Caco-2 (cell line): Measurements from ENCODE around the gene ACSL5. TPM values are rescaled to one million over a fixed set of nuclear protein-coding genes. Genes with fewer than 3 reads are reported as not detected.

Experiments
- BruUV-seq: library from RNA; stranded (reverse); fragments of 400-500 nt; replicated peaks from 2 replicates; lab custom pipeline; 2021; lab: Mats Ljungman, UMichigan
- CTCF ChIA-PET: fragments of 300-600 bp; sonication (Branson Sonifier 250); formaldehyde crosslinking; loops from one replicate; lab custom pipeline; 2022; ENCODE audit warnings: antibody characterized with exemption; lab: Charles Lee
- POLR2A ChIA-PET: fragments of 300-600 bp; sonication (Branson Sonifier 250); formaldehyde crosslinking; loops from one replicate; lab custom pipeline; 2022; ENCODE audit warnings: antibody characterized with exemption; lab: Charles Lee
- DNase-seq, 2 experiments: peaks; one replicate each; pipeline versions ENCODE4 v3.0.0 to v3.0.0-alpha.2; 2020 to 2022
- H3K27me3 ChIP-seq: replicated peaks from 2 replicates; pipeline ENCODE4 v1.6.0; 2011; ENCODE audit warnings: low read length; ENCODE audit not compliant: control insufficient read depth, insufficient read depth
- H3K36me3 ChIP-seq: 2 replicates; pipeline ENCODE4 v1.5.1; 2011; ENCODE audit warnings: low read length; ENCODE audit not compliant: control insufficient read depth, insufficient read depth
- H3K4me1 ChIP-seq: fragments of 250-450 bp; sonication (Bioruptor Pico); 2 replicates; pipeline ENCODE4 v1.5.1; 2020; ENCODE audit warnings: mild to moderate bottlenecking
- H3K4me3 ChIP-seq: 2 replicates; pipeline ENCODE4 v1.5.1; 2011; ENCODE audit warnings: low read depth, mild to moderate bottlenecking, control low read depth, low read length
- H3K9me3 ChIP-seq: fragments of 250-450 bp; sonication (Bioruptor Pico); 2 replicates; pipeline ENCODE4 v1.5.1; 2020; ENCODE audit warnings: mild to moderate bottlenecking, moderate library complexity
- H3K27ac Mint-ChIP-seq: one replicate; pipeline ENCODE4 v1.8.0; 2022; ENCODE audit warnings: mixed read lengths; ENCODE audit not compliant: unreplicated experiment
- H3K27me3 Mint-ChIP-seq: one replicate; pipeline ENCODE4 v1.8.0; 2022; ENCODE audit warnings: mixed read lengths; ENCODE audit not compliant: insufficient read depth, unreplicated experiment
- H3K36me3 Mint-ChIP-seq: one replicate; pipeline ENCODE4 v1.8.0; 2022; ENCODE audit warnings: mild to moderate bottlenecking, mixed read lengths; ENCODE audit not compliant: insufficient read depth, unreplicated experiment
- H3K4me1 Mint-ChIP-seq: one replicate; pipeline ENCODE4 v1.8.0; 2022; ENCODE audit warnings: low read depth, mixed read lengths; ENCODE audit not compliant: unreplicated experiment
- H3K4me3 Mint-ChIP-seq: one replicate; pipeline ENCODE4 v1.8.0; 2022; ENCODE audit warnings: mild to moderate bottlenecking, moderate library complexity, mixed read lengths; ENCODE audit not compliant: unreplicated experiment
- H3K9me3 Mint-ChIP-seq: one replicate; pipeline ENCODE4 v1.8.0; 2022; ENCODE audit warnings: mixed read lengths; ENCODE audit not compliant: unreplicated experiment
- intact Hi-C: fragments of 100-400 bp; cut with micrococcal nuclease; formaldehyde crosslinking; loops from one replicate; pipeline ENCODE4 v1.10.0; 2022; ENCODE audit not compliant: unreplicated experiment
- total RNA-seq: library from RNA; stranded (reverse); gene quantifications from 2 replicates; pipeline ENCODE4 v1.2.3, GENCODE V29; 2022
- TF ChIP-seq, protein P1 (sequence below), 2 experiments: fragments of 200-600 bp in 1 of 2; IDR thresholded peaks; 1 replicate in 1 of 2; 2 replicates in 1 of 2; pipeline versions ENCODE4 v1.5.1 to v1.8.0; 2011 to 2022; ENCODE audit warnings: antibody characterized with exemption in 1 of 2, control low read depth in 1 of 2, inconsistent platforms in 1 of 2, low read depth in 1 of 2, low read length in 1 of 2, mild to moderate bottlenecking in 1 of 2, moderate library complexity in 1 of 2; ENCODE audit not compliant: insufficient read depth in 1 of 2, severe bottlenecking in 1 of 2, unreplicated experiment in 1 of 2

The ACSL5 gene
- total RNA-seq, 1 experiment from 2014 or later = 46.6 TPM

DNA sequence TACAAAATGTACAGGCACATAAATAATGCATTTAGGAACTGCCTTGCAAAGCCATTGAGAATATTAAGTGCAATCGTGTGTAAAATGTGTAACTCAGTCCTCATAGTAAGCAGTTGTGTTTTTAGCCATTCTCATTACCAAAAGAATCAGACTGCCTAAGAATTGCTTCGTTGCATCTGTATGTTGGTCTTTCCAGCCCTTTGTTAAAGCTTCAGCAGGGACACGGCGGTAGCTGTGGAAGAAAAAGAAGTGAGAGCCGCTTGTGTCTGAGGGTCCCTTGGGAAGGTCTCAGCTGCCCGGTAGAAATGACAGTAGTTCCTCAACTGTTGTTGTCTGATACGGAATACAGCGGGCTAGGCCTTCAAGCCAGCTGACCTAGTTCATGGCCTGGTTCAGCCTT lies 22.8 kb upstream of the ACSL5 start:
- POLR2A ChIA-PET = no interaction called here

DNA sequence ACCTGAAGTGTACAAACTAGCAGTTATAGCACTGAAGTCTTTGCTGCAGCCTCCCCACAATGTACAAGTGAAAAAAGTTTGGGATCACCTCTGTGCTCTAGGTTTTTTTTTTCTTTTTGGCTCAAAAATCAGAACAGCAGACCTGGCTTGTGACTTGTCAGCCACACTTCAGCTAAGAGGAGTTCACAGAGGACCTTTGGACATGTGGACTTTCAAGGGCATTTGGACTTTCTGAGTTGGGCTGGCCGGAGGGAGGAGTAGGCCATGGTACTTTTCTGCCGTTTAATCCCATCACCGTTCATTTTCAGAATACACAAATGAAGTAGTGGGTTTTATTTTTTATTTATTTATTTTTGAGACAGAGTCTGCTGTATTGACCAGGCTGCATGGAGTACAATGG lies 21.9 kb upstream of the ACSL5 start:
- Histone ChIP-seq H3K36me3 (no peaks in the 10 kb centered on the region), H3K4me1 (no peaks in the 10 kb centered on the region), H3K9me3 (no peaks in the 10 kb centered on the region), H3K4me3 (no peak overlapping the region), H3K27me3 (no peaks in the 10 kb centered on the region)
- Mint-ChIP-seq H3K4me1 (no peaks in the 10 kb centered on the region), H3K4me3 (no peak overlapping the region), H3K27ac (no peak overlapping the region), H3K9me3 (no peaks in the 10 kb centered on the region), H3K27me3 (no peaks in the 10 kb centered on the region), H3K36me3 (no peaks in the 10 kb centered on the region)
- ChIA-PET CTCF (no interaction called here), POLR2A (no interaction called here)
- no peak for DNase-seq
- TF ChIP-seq, protein P1, sequence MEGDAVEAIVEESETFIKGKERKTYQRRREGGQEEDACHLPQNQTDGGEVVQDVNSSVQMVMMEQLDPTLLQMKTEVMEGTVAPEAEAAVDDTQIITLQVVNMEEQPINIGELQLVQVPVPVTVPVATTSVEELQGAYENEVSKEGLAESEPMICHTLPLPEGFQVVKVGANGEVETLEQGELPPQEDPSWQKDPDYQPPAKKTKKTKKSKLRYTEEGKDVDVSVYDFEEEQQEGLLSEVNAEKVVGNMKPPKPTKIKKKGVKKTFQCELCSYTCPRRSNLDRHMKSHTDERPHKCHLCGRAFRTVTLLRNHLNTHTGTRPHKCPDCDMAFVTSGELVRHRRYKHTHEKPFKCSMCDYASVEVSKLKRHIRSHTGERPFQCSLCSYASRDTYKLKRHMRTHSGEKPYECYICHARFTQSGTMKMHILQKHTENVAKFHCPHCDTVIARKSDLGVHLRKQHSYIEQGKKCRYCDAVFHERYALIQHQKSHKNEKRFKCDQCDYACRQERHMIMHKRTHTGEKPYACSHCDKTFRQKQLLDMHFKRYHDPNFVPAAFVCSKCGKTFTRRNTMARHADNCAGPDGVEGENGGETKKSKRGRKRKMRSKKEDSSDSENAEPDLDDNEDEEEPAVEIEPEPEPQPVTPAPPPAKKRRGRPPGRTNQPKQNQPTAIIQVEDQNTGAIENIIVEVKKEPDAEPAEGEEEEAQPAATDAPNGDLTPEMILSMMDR (IDR thresholded peaks at IDR 0.05; ENCODE audit: insufficient read depth in 1 of 2, low read depth in 1 of 2, low read length in 1 of 2, severe bottlenecking in 1 of 2, unreplicated experiment in 1 of 2) = no peak
- intact Hi-C loops = no loop called here
- no TSS peak for BruUV-seq

More for the DNA sequence above, 22.8 kb upstream of the ACSL5 start:
- no peak overlapping the region for H3K4me3 Mint-ChIP-seq
- H3K36me3 ChIP-seq = no peaks in the 10 kb centered on the region
- peak in 1 of 2 experiments; percentile 5 for DNase-seq
- H3K4me1 Mint-ChIP-seq = no peaks in the 10 kb centered on the region
- CTCF ChIA-PET = no interaction called here
- H3K4me1 ChIP-seq = no peaks in the 10 kb centered on the region
- no peaks in the 10 kb centered on the region for H3K27me3 Mint-ChIP-seq
- no peak overlapping the region for H3K27ac Mint-ChIP-seq
- no peaks in the 10 kb centered on the region for H3K36me3 Mint-ChIP-seq
- H3K27me3 ChIP-seq = no peaks in the 10 kb centered on the region
- no peaks in the 10 kb centered on the region for H3K9me3 Mint-ChIP-seq
- no peak overlapping the region for H3K4me3 ChIP-seq
- TF ChIP-seq, protein P1 (IDR thresholded peaks at IDR 0.05; ENCODE audit: insufficient read depth in 1 of 2, low read depth in 1 of 2, low read length in 1 of 2, severe bottlenecking in 1 of 2, unreplicated experiment in 1 of 2) = no peak
- no peaks in the 10 kb centered on the region for H3K9me3 ChIP-seq
- BruUV-seq = no TSS peak
- intact Hi-C loops = no loop called here

DNA sequence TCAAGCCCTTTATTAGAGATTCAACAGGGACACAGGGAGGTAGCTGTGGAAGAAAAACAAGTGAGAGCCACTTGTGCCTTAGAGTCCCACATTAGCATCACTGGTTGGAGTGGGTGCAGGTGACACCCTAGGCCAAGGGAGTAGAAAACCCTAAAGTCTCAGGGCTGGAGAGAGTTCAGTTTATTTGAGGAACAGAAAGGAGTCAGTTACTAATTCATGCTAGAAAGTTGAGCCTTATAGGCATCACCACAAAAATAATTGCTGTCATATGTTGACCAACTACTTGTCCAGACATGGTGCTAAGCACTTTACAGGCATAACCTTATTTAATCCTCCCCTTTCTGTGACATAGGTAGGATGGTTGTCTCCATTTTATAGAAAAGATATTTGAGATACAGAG lies 20.9 kb upstream of the ACSL5 start:
- Mint-ChIP-seq H3K36me3 (no peaks in the 10 kb centered on the region), H3K4me3 (no peak overlapping the region), H3K27me3 (no peaks in the 10 kb centered on the region), H3K9me3 (no peaks in the 10 kb centered on the region), H3K27ac (no peak overlapping the region), H3K4me1 (no peaks in the 10 kb centered on the region)
- Histone ChIP-seq H3K4me1 (no peaks in the 10 kb centered on the region), H3K9me3 (no peaks in the 10 kb centered on the region), H3K4me3 (no peak overlapping the region), H3K36me3 (no peaks in the 10 kb centered on the region), H3K27me3 (no peaks in the 10 kb centered on the region)
- TF ChIP-seq, protein P1 (IDR thresholded peaks at IDR 0.05; ENCODE audit: insufficient read depth in 1 of 2, low read depth in 1 of 2, low read length in 1 of 2, severe bottlenecking in 1 of 2, unreplicated experiment in 1 of 2) = no peak
- intact Hi-C loops = no loop called here
- BruUV-seq = no TSS peak
- DNase-seq = no peak
- ChIA-PET POLR2A (no interaction called here), CTCF (no interaction called here)
